ENCODE measurements around the gene BST2. TPM values are rescaled to one million over a fixed set of nuclear protein-coding genes. Genes with fewer than 3 reads are reported as not detected.
A peak's percentile ranks its signal among the peaks of the same experiment; 100 is the strongest.

The BST2 gene
- total and polyA plus RNA-seq, 4 donors, result 25.6 to 239 (median 123) TPM

- no peak for DNase-seq (ENCODE audit: low spot score)
- no peak for TF ChIP-seq ATF3 (IDR thresholded peaks at IDR 0.05)
- TF ChIP-seq GABPA (IDR thresholded peaks at IDR 0.05 in 1 of 2, conservative IDR thresholded peaks at IDR 0.05 in 1 of 2), result no peak
- TF ChIP-seq FOXA2 (IDR thresholded peaks at IDR 0.05), result no peak
- TF ChIP-seq REST (IDR thresholded peaks at IDR 0.05), result no peak
- no peak for TF ChIP-seq SP1 (IDR thresholded peaks at IDR 0.05)
- 12% methylated on average over 26 of the region's 26 CpGs for WGBS
- peaks cover 1 to 19% (median 9%) of the 10 kb centered on the region in 4 donors for H3K4me1 ChIP-seq (ENCODE audit: control insufficient read depth in 4 of 4, insufficient read depth in 4 of 4, low read length in 3 of 4)
- H3K27me3 ChIP-seq (ENCODE audit: control insufficient read depth in 4 of 4, insufficient read depth in 4 of 4, low read length in 3 of 4), result peaks cover 0 to 4% (median 0%) of the 10 kb centered on the region in 4 donors
- H3K27ac ChIP-seq (ENCODE audit: low read depth in 1 of 2, low read length in 2 of 2), result no peak overlapping the region
- peak overlapping the region in 2 of 3 donors; percentile 30 to 49 for H3K4me3 ChIP-seq (ENCODE audit: low read depth in 1 of 3, low read length in 3 of 3)
- no peaks in the 10 kb centered on the region for H3K36me3 ChIP-seq (ENCODE audit: control insufficient read depth in 4 of 4, insufficient read depth in 3 of 4, low read depth in 1 of 4, low read length in 3 of 4)
- no peaks in the 10 kb centered on the region for H3K9me3 ChIP-seq (ENCODE audit: control insufficient read depth in 4 of 4, low read length in 3 of 4)
- no peak overlapping the region for H3K9ac ChIP-seq (ENCODE audit: low read depth in 1 of 2, low read length in 2 of 2)
Observed at GRCh38 chr19:17391371-17392151, 13.9 kb downstream of the BST2 start.

GRCh38 chr19:17390665-17391370, 14.6 kb downstream of the BST2 start:
- Histone ChIP-seq H3K27me3 (ENCODE audit: control insufficient read depth in 4 of 4, insufficient read depth in 4 of 4, low read length in 3 of 4) (peaks cover 0 to 4% (median 0%) of the 10 kb centered on the region in 4 donors), H3K27ac (ENCODE audit: low read depth in 1 of 2, low read length in 2 of 2) (no peak overlapping the region), H3K9ac (ENCODE audit: low read depth in 1 of 2, low read length in 2 of 2) (no peak overlapping the region), H3K9me3 (ENCODE audit: control insufficient read depth in 4 of 4, low read length in 3 of 4) (no peaks in the 10 kb centered on the region), H3K36me3 (ENCODE audit: control insufficient read depth in 4 of 4, insufficient read depth in 3 of 4, low read depth in 1 of 4, low read length in 3 of 4) (no peaks in the 10 kb centered on the region), H3K4me3 (ENCODE audit: low read depth in 1 of 3, low read length in 3 of 3) (peak overlapping the region in 2 of 3 donors; percentile 30 to 49), H3K4me1 (ENCODE audit: control insufficient read depth in 4 of 4, insufficient read depth in 4 of 4, low read length in 3 of 4) (peaks cover 1 to 19% (median 9%) of the 10 kb centered on the region in 4 donors)
- peak; percentile 48 for TF ChIP-seq CTCF (IDR thresholded peaks at IDR 0.05; ENCODE audit: low read depth, low read length, missing input control)
- TF ChIP-seq RAD21 (IDR thresholded peaks at IDR 0.05), result peak; percentile 37 to 59
- TF ChIP-seq SP1 (IDR thresholded peaks at IDR 0.05), result peak; percentile 41
- TF ChIP-seq NR2F2 (IDR thresholded peaks at IDR 0.05), result no peak
- WGBS, result 3% methylated on average over 50 of the region's 50 CpGs
- peak; percentile 84 for DNase-seq (ENCODE audit: low spot score)

All from liver (tissue), 9 donors.